ENCODE measurements around the gene CEBPA.

Gene CEBPA

GRCh38 chr19:33302175-33302973 is at the start of gene CEBPA:
CEBPA (minus strand) TSS chr19:33302534; CDS start chr19:33302414, 120 bp downstream.
- peak; percentile 73 for DNase-seq

- no peak for DNase-seq
Measured at GRCh38 chr19:33350538-33351309, 48.4 kb upstream of the CEBPA start.

GRCh38 chr19:33349319-33350289 is 47.3 kb upstream of the CEBPA start:
- no peak for DNase-seq

GRCh38 chr19:33348301-33349010 is 46.1 kb upstream of the CEBPA start:
- DNase-seq: no peak

GRCh38 chr19:33347300-33347699 is 45.0 kb upstream of the CEBPA start:
- no peak for DNase-seq

GRCh38 chr19:33346665-33347064 is 44.3 kb upstream of the CEBPA start:
- no peak for DNase-seq

- no peak for DNase-seq
Measured at GRCh38 chr19:33345163-33345562, 42.8 kb upstream of the CEBPA start.

GRCh38 chr19:33344573-33344925 is 42.2 kb upstream of the CEBPA start:
- no peak for DNase-seq

- DNase-seq: no peak
Measured at GRCh38 chr19:33343859-33344572, 41.7 kb upstream of the CEBPA start.

GRCh38 chr19:33343301-33343700 is 41.0 kb upstream of the CEBPA start:
- no peak for DNase-seq

- DNase-seq: no peak
Measured at GRCh38 chr19:33340991-33341390, 38.7 kb upstream of the CEBPA start.

GRCh38 chr19:33339016-33339984 is 37.0 kb upstream of the CEBPA start:
- no peak for DNase-seq

- DNase-seq: no peak
Measured at GRCh38 chr19:33335446-33335845, 33.1 kb upstream of the CEBPA start.

GRCh38 chr19:33334271-33334670 is 31.9 kb upstream of the CEBPA start:
- no peak for DNase-seq

- DNase-seq: no peak
Measured at GRCh38 chr19:33333642-33334041, 31.3 kb upstream of the CEBPA start.

GRCh38 chr19:33333151-33333550 is 30.8 kb upstream of the CEBPA start:
- DNase-seq: no peak

- DNase-seq: no peak
Measured at GRCh38 chr19:33332248-33332647, 29.9 kb upstream of the CEBPA start.

- no peak for DNase-seq
Measured at GRCh38 chr19:33329736-33330135, 27.4 kb upstream of the CEBPA start.

GRCh38 chr19:33329060-33329459 is 26.7 kb upstream of the CEBPA start:
- DNase-seq: no peak

- DNase-seq: no peak
Measured at GRCh38 chr19:33325920-33326319, 23.6 kb upstream of the CEBPA start.

- no peak for DNase-seq
Measured at GRCh38 chr19:33324628-33325027, 22.3 kb upstream of the CEBPA start.
